Measurements from ENCODE around the gene GGCT.
"Not testable (repeated sequence)": the region's sequence is repeated elsewhere in the genome, so short reads cannot be mapped to it uniquely, and the experiment has no call there.

The GGCT gene

DNA sequence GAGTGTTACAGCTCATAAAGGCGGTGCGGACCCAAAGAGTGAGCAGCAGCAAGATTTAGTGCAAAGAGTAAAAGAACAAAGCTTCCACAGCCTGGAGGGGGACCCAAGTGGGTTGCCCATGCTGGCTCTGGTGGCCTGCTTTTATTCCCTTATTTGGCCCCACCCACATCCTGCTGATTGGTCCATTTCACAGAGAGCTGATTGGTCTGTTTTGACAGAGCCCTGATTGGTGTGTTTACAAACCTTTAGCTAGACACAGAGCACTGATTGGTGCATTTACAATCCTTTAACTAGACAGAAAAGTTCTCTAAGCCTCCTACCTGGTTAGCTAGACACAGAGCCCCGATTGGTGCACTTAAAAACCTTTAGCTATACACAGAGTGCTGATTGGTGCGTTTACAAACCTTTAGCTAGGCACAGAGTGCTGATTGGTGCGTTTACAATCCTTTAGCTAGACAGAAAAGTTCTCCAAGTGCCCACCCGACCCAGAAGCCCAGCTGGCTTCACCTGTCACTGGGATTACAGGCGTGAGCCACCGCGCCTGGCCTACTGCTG lies 2.8 kb upstream of the GGCT start:
- not testable (repeated sequence) for H3K4me3 ChIP-seq (replicated peaks; ENCODE audit: insufficient read depth, low read length); H3K27me3 ChIP-seq (ENCODE audit: insufficient read depth, poor library complexity, severe bottlenecking); H3K27ac ChIP-seq (replicated peaks); DNase-seq (ENCODE audit: low read depth in 1 of 2, low spot score in 1 of 2)

DNA sequence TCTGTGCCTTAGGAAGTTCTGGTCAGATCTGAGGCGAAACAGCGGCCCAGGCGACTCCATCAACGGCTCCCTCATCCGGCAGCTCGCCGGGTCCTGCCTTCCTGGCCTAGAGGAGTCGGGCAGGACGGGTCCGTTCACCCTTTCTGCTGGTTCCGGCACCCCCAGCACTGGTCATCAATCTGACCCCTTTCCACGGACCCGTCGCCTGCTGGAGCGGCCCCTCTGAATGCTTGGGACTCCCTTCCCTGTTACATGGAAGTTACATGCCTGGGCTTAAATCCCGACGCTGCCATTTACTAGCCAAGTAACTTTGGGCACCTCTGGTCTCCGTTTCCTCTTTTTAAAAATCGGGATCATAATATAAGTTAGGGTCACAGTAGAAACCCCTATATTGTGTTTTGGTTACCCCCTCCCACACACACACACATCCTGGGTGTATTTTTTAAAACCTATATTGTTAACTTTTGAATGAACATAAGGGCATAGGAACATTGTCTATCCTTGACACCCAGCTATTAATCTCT lies 607 bp upstream of the GGCT start:
- peak overlapping the region; percentile 94 for H3K4me3 ChIP-seq (replicated peaks; ENCODE audit: insufficient read depth, low read length)
- no peak for DNase-seq (ENCODE audit: low read depth in 1 of 2, low spot score in 1 of 2)
- no peaks in the 10 kb centered on the region for H3K27me3 ChIP-seq (ENCODE audit: insufficient read depth, poor library complexity, severe bottlenecking)
- TF ChIP-seq GABPA (IDR thresholded peaks at IDR 0.05; ENCODE audit: low read depth) (no peak), SPI1 (IDR thresholded peaks at IDR 0.05; ENCODE audit: borderline replicate concordance, low read depth) (peak; percentile 67; the same call in 1 of the 2 replicates)
- TF ChIP-seq, protein P1, sequence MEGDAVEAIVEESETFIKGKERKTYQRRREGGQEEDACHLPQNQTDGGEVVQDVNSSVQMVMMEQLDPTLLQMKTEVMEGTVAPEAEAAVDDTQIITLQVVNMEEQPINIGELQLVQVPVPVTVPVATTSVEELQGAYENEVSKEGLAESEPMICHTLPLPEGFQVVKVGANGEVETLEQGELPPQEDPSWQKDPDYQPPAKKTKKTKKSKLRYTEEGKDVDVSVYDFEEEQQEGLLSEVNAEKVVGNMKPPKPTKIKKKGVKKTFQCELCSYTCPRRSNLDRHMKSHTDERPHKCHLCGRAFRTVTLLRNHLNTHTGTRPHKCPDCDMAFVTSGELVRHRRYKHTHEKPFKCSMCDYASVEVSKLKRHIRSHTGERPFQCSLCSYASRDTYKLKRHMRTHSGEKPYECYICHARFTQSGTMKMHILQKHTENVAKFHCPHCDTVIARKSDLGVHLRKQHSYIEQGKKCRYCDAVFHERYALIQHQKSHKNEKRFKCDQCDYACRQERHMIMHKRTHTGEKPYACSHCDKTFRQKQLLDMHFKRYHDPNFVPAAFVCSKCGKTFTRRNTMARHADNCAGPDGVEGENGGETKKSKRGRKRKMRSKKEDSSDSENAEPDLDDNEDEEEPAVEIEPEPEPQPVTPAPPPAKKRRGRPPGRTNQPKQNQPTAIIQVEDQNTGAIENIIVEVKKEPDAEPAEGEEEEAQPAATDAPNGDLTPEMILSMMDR (IDR thresholded peaks at IDR 0.05; ENCODE audit: insufficient read depth, low read length) = no peak
- TF ChIP-seq, protein P2, sequence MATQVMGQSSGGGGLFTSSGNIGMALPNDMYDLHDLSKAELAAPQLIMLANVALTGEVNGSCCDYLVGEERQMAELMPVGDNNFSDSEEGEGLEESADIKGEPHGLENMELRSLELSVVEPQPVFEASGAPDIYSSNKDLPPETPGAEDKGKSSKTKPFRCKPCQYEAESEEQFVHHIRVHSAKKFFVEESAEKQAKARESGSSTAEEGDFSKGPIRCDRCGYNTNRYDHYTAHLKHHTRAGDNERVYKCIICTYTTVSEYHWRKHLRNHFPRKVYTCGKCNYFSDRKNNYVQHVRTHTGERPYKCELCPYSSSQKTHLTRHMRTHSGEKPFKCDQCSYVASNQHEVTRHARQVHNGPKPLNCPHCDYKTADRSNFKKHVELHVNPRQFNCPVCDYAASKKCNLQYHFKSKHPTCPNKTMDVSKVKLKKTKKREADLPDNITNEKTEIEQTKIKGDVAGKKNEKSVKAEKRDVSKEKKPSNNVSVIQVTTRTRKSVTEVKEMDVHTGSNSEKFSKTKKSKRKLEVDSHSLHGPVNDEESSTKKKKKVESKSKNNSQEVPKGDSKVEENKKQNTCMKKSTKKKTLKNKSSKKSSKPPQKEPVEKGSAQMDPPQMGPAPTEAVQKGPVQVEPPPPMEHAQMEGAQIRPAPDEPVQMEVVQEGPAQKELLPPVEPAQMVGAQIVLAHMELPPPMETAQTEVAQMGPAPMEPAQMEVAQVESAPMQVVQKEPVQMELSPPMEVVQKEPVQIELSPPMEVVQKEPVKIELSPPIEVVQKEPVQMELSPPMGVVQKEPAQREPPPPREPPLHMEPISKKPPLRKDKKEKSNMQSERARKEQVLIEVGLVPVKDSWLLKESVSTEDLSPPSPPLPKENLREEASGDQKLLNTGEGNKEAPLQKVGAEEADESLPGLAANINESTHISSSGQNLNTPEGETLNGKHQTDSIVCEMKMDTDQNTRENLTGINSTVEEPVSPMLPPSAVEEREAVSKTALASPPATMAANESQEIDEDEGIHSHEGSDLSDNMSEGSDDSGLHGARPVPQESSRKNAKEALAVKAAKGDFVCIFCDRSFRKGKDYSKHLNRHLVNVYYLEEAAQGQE (IDR thresholded peaks at IDR 0.05; ENCODE audit: insufficient replicate concordance, low read depth) = peak; percentile 23
- H3K27ac ChIP-seq (replicated peaks) = peak overlapping the region; percentile 91

DNA sequence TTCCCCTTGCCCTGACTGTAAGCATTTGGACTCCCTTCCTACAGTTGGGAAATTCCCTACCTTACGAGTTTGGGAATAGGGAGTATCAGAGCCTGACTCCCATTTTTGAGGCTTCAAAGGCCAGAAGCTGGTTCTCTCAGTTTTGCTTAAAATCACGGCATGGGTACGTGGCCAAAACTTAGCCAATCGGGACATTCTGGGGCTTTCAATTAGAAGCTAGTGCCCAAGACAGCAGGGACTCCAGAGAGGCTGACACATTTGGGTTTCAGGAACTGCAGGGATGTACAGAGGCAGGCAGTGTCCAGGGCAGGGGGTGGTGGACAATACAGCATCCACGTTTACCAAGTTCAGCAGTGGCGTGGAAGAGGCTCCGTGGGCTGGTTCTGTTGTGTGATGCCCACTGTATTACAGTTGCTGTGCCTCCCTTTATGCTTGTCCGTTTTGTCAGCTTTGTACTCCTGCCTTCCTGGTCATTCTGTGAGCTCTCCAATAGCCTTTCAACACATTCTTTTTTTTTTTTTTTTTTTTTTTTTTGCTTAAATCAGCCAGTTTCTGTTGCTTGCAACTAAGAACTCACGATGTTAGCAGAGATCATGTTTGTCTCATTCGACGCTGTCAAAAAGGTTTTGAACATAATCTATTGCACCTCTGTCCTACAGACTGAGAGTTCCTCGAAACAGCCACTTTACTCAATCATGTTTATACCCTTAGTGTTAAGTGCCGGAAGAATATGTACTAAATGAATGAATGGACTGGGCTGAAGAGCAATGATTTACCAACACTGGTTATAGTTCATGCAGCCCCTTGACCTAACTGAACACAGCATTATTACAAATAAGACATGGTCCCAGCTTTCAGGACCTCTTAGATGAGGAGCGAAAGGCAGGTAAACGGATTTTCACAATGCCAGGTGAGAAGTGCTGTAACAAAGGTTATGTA lies 1.1 kb downstream of the GGCT start:
- no peak for DNase-seq (ENCODE audit: low read depth in 1 of 2, low spot score in 1 of 2)
- TF ChIP-seq, protein P1 (IDR thresholded peaks at IDR 0.05; ENCODE audit: insufficient read depth, low read length) = no peak
- TF ChIP-seq, protein P2 (IDR thresholded peaks at IDR 0.05; ENCODE audit: insufficient replicate concordance, low read depth) = no peak
- TF ChIP-seq POLR2AphosphoS5 (IDR thresholded peaks at IDR 0.05; ENCODE audit: low read depth) (no peak; the same call in 1 of the 2 replicates), SPI1 (IDR thresholded peaks at IDR 0.05; ENCODE audit: borderline replicate concordance, low read depth) (no peak), GABPA (IDR thresholded peaks at IDR 0.05; ENCODE audit: low read depth) (no peak)
- H3K27me3 ChIP-seq (ENCODE audit: insufficient read depth, poor library complexity, severe bottlenecking) = no peaks in the 10 kb centered on the region
- peak overlapping the region; percentile 91 for H3K27ac ChIP-seq (replicated peaks)
- peak overlapping the region; percentile 94 for H3K4me3 ChIP-seq (replicated peaks; ENCODE audit: insufficient read depth, low read length)

Measured in HL-60 (cell line).